OCI-LY3 (cell line): ENCODE measurements around the gene ANP32E.

Source experiments
- H2AFZ ChIP-seq: fragments of 200-600, 300-600 bp; shearing (Covaris generic); 2 replicates; pipeline ENCODE4 v1.6.0; 2014; ENCODE audit warnings: antibody characterized with exemption, low read depth, low read length
- H3K27ac ChIP-seq: fragments of 200-600, 300-600 bp; sonication (generic); 2 replicates; pipeline ENCODE4 v1.5.1; 2014; ENCODE audit warnings: mild to moderate bottlenecking, low read length, moderate library complexity, mixed read lengths
- H3K27me3 ChIP-seq: fragments of 200-600, 300-600 bp; sonication (generic); 2 replicates; pipeline ENCODE4 v1.6.1; 2014; ENCODE audit warnings: low read depth, low read length, mixed read lengths
- H3K36me3 ChIP-seq: fragments of 200-600, 300-600 bp; sonication (generic); replicated peaks from 2 replicates; pipeline ENCODE3; 2014; ENCODE audit warnings: low read depth, low read length, mixed read lengths
- H3K4me1 ChIP-seq: fragments of 300-600, 200-600 bp; sonication (generic); 2 replicates; pipeline ENCODE4 v1.6.1; 2014; ENCODE audit warnings: low read length, mixed read lengths
- H3K4me2 ChIP-seq: fragments of 200-600, 300-600 bp; sonication (generic); 2 replicates; pipeline ENCODE4 v1.6.1; 2014; ENCODE audit warnings: low read length, mixed read lengths
- H3K4me3 ChIP-seq: fragments of 300-600, 200-600 bp; sonication (generic); 2 replicates; pipeline ENCODE4 v1.5.1; 2014; ENCODE audit warnings: antibody characterized with exemption, mild to moderate bottlenecking, low read length, moderate library complexity
- H3K79me2 ChIP-seq: fragments of 300-600, 200-600 bp; shearing (Covaris generic); 2 replicates; pipeline ENCODE4 v1.6.1; 2014; ENCODE audit warnings: mild to moderate bottlenecking, low read length, mixed read lengths
- H3K9ac ChIP-seq: fragments of 300-600, 200-600 bp; shearing (Covaris generic); 2 replicates; pipeline ENCODE4 v1.6.0; 2014; ENCODE audit warnings: mild to moderate bottlenecking, low read length, moderate library complexity
- H3K9me3 ChIP-seq: fragments of 200-600, 300-600 bp; shearing (Covaris generic); 2 replicates; pipeline ENCODE4 v1.6.1; 2014; ENCODE audit warnings: low read length, mixed read lengths; ENCODE audit not compliant: insufficient read depth
- H4K20me1 ChIP-seq: fragments of 200-600, 300-600 bp; sonication (generic); 2 replicates; pipeline ENCODE4 v1.6.1; 2016; ENCODE audit warnings: low read length, mixed read lengths; ENCODE audit not compliant: insufficient read depth
- EZH2phosphoT487 ChIP-seq: fragments of 200-600 bp; shearing (Covaris generic); IDR thresholded peaks from 2 replicates; pipeline ENCODE4 v1.6.1; 2018; ENCODE audit warnings: antibody characterized with exemption, mixed run types, low read depth
- TF ChIP-seq, protein P1 (sequence below): fragments of 200-600, 300-600 bp; sonication (generic); IDR thresholded peaks from 2 replicates; pipeline ENCODE4 v1.5.1; 2014; ENCODE audit warnings: antibody characterized with exemption, low read length, low read depth

ANP32E gene

GRCh38 chr1:150259758-150260669, 24.1 kb upstream of the ANP32E start:
- no peaks in the 10 kb centered on the region for H4K20me1 ChIP-seq
- H3K27ac ChIP-seq, result no peak overlapping the region
- no peak overlapping the region for H3K9ac ChIP-seq
- peaks cover 31% of the 10 kb centered on the region for H3K4me1 ChIP-seq
- H3K27me3 ChIP-seq, result peaks cover 39% of the 10 kb centered on the region
- peaks cover 7% of the 10 kb centered on the region for H3K36me3 ChIP-seq
- H3K4me2 ChIP-seq, result no peak overlapping the region
- no peaks in the 10 kb centered on the region for H3K9me3 ChIP-seq
- no peak overlapping the region for H3K4me3 ChIP-seq
- H2AFZ ChIP-seq, result no peak overlapping the region
- TF ChIP-seq EZH2phosphoT487, result no peak
- TF ChIP-seq, protein P1, sequence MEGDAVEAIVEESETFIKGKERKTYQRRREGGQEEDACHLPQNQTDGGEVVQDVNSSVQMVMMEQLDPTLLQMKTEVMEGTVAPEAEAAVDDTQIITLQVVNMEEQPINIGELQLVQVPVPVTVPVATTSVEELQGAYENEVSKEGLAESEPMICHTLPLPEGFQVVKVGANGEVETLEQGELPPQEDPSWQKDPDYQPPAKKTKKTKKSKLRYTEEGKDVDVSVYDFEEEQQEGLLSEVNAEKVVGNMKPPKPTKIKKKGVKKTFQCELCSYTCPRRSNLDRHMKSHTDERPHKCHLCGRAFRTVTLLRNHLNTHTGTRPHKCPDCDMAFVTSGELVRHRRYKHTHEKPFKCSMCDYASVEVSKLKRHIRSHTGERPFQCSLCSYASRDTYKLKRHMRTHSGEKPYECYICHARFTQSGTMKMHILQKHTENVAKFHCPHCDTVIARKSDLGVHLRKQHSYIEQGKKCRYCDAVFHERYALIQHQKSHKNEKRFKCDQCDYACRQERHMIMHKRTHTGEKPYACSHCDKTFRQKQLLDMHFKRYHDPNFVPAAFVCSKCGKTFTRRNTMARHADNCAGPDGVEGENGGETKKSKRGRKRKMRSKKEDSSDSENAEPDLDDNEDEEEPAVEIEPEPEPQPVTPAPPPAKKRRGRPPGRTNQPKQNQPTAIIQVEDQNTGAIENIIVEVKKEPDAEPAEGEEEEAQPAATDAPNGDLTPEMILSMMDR, result no peak
- H3K79me2 ChIP-seq, result no peaks in the 10 kb centered on the region

- no peaks in the 10 kb centered on the region for H3K36me3 ChIP-seq
Measured at GRCh38 chr1:150259217-150259616, 23.3 kb upstream of the ANP32E start.

DNA sequence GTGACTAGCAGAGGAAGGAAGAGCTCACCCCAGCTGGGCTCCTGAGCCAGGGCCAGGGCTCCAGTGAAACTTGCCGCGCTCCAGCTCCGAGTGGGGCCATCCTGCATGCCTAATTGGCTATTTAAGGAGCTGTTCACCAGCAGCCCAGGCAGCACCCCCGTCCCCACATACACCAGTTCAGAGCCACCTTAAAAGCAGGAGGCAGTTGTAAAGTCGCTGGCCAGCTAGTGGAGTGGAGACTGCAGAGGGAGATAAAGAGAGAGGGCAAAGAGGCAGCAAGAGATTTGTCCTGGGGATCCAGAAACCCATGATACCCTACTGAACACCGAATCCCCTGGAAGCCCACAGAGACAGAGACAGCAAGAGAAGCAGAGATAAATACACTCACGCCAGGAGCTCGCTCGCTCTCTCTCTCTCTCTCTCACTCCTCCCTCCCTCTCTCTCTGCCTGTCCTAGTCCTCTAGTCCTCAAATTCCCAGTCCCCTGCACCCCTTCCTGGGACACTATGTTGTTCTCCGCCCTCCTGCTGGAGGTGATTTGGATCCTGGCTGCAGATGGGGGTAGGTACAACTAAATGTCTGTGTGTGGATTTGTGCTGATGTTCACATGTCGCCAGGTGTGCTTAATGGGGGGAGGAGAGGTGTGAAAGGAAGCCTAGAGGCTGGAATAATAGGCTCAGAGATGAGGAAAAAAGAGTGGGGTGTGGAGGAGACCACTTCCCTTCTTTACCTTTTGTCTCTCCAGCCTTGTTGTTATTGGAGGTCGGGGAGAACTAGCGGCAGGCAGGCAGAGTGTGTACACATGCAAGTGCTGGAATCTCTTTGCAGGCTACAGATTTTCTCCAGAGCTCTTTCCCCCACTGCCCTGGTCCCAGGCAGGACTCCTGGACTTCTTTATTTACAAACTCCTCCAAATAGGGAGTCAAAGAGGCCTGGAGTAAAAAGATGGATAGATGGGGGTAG, 22.0 kb upstream of the ANP32E start, which contains the start of gene CA14:
TSS of gene CA14 (plus strand) at position 151 of the 962 bp plus-strand sequence. CDS start at position 506, 355 bp downstream.
- no peaks in the 10 kb centered on the region for H4K20me1 ChIP-seq
- H2AFZ ChIP-seq, result peak within 1 kb of the TSS; percentile 91; the same call in 1 of the 2 replicates
- no peak within 1 kb of the TSS for H3K27ac ChIP-seq
- H3K79me2 ChIP-seq, result no peaks in the 10 kb centered on the region
- H3K4me2 ChIP-seq, result peak within 1 kb of the TSS; percentile 84
- H3K4me3 ChIP-seq, result peak within 1 kb of the TSS; percentile 76
- peaks cover 39% of the 10 kb centered on the region for H3K27me3 ChIP-seq
- peak within 1 kb of the TSS; percentile 20; the same call in 1 of the 2 replicates for H3K9ac ChIP-seq
- peaks cover 27% of the 10 kb centered on the region for H3K4me1 ChIP-seq
- H3K9me3 ChIP-seq, result no peaks in the 10 kb centered on the region
- H3K36me3 ChIP-seq, result no peaks in the 10 kb centered on the region
- TF ChIP-seq, protein P1, result no peak
- peak; percentile 60; the same call in 1 of the 2 replicates for TF ChIP-seq EZH2phosphoT487

More at GRCh38 chr1:150259217-150259616, 23.3 kb upstream of the ANP32E start:
- Histone ChIP-seq H3K27me3 (peaks cover 39% of the 10 kb centered on the region), H3K27ac (no peak overlapping the region), H3K9me3 (no peaks in the 10 kb centered on the region), H3K4me2 (no peak overlapping the region), H3K4me1 (peaks cover 31% of the 10 kb centered on the region), H3K4me3 (no peak overlapping the region), H3K79me2 (no peaks in the 10 kb centered on the region), H3K9ac (no peak overlapping the region), H2AFZ (no peak overlapping the region), H4K20me1 (no peaks in the 10 kb centered on the region)
- TF ChIP-seq, protein P1, result no peak
- no peak for TF ChIP-seq EZH2phosphoT487
